Inflammatory macrophage (primary cell): ENCODE results near the gene FAM13A.
"Not testable (repeated sequence)": the region's sequence is repeated elsewhere in the genome, so short reads cannot be mapped to it uniquely, and the experiment has no call there.

Experiments
- DNase-seq, 2 donors: peaks; one replicate each; pipeline ENCODE4 v3.0.0-alpha.2; 2020 to 2022

Gene FAM13A

GRCh38 chr4:88957570-88957969 lies 99.4 kb downstream of the FAM13A start:
- DNase-seq = peak; percentile 74 to 79

GRCh38 chr4:88955580-88956380 lies 101.2 kb downstream of the FAM13A start:
- peak; percentile 22 to 47 for DNase-seq

- DNase-seq = peak; percentile 46 to 68
These were observed 103.6 kb downstream of the FAM13A start for GRCh38 chr4:88953400-88953799.

GRCh38 chr4:88952081-88952480 lies 104.9 kb downstream of the FAM13A start:
- no peak for DNase-seq

GRCh38 chr4:88949605-88950004 lies 107.4 kb downstream of the FAM13A start:
- DNase-seq = no peak

GRCh38 chr4:88940506-88940905 lies 116.5 kb downstream of the FAM13A start:
- no peak for DNase-seq

- DNase-seq = no peak
These were observed 117.3 kb downstream of the FAM13A start for GRCh38 chr4:88939697-88940096.

- DNase-seq = peak; percentile 54 to 67
These were observed 118.8 kb downstream of the FAM13A start for GRCh38 chr4:88938138-88938537.

GRCh38 chr4:88937081-88937480 lies 119.9 kb downstream of the FAM13A start:
- no peak for DNase-seq

GRCh38 chr4:88933414-88934160 lies 123.4 kb downstream of the FAM13A start:
- DNase-seq = no peak

- no peak for DNase-seq
These were observed 128.1 kb downstream of the FAM13A start for GRCh38 chr4:88928852-88929251.

GRCh38 chr4:88927420-88927819 lies 129.6 kb downstream of the FAM13A start:
- DNase-seq = no peak

GRCh38 chr4:88919056-88919455 lies 137.9 kb downstream of the FAM13A start:
- DNase-seq = no peak

GRCh38 chr4:88913181-88913580 lies 143.8 kb downstream of the FAM13A start:
- not testable (repeated sequence) for DNase-seq

- DNase-seq = no peak
These were observed 145.5 kb downstream of the FAM13A start for GRCh38 chr4:88911246-88912212.

- peak; percentile 27 to 34 for DNase-seq
These were observed 146.9 kb downstream of the FAM13A start for GRCh38 chr4:88910101-88910500.

- DNase-seq = no peak
These were observed 148.5 kb downstream of the FAM13A start for GRCh38 chr4:88908521-88908920.

GRCh38 chr4:88908003-88908402 lies 149.0 kb downstream of the FAM13A start:
- DNase-seq = no peak

- no peak for DNase-seq
These were observed 149.5 kb downstream of the FAM13A start for GRCh38 chr4:88907478-88907877.

GRCh38 chr4:88904240-88904639 lies 152.7 kb downstream of the FAM13A start:
- not testable (repeated sequence) for DNase-seq

GRCh38 chr4:88900432-88900831 lies 156.6 kb downstream of the FAM13A start:
- no peak for DNase-seq

- no peak for DNase-seq
These were observed 159.2 kb downstream of the FAM13A start for GRCh38 chr4:88897752-88898151.

- DNase-seq = no peak
These were observed 159.8 kb downstream of the FAM13A start for GRCh38 chr4:88897180-88897579.
